Globus pallidus (tissue), 1 donor: ENCODE results near the gene SEC14L1.
"Not testable (repeated sequence)": the region's sequence is repeated elsewhere in the genome, so short reads cannot be mapped to it uniquely, and the experiment has no call there.

Source experiments
- DNase-seq: peaks from one replicate; pipeline ENCODE4 v3.0.0-alpha.2; 2015; ENCODE audit warnings: low spot score

SEC14L1 gene

GRCh38 chr17:77140878-77141767 is at the start of gene SEC14L1:
Gene SEC14L1 (plus strand): TSS chr17:77140969. CDS start chr17:77143597, 2,628 bp downstream.
- DNase-seq = no peak

- DNase-seq = no peak
Observed at GRCh38 chr17:77092025-77092424, 48.7 kb upstream of the SEC14L1 start.

- no peak for DNase-seq
Observed at GRCh38 chr17:77095461-77095860, 45.3 kb upstream of the SEC14L1 start.

- peak; percentile 70 for DNase-seq
Observed at GRCh38 chr17:77096570-77097214, 44.1 kb upstream of the SEC14L1 start.

GRCh38 chr17:77097631-77098180 is 43.1 kb upstream of the SEC14L1 start:
- peak; percentile 51 for DNase-seq

GRCh38 chr17:77098884-77099545 is 41.8 kb upstream of the SEC14L1 start:
- DNase-seq = peak; percentile 94

GRCh38 chr17:77099997-77100396 is 40.8 kb upstream of the SEC14L1 start:
- peak; percentile 71 for DNase-seq

- DNase-seq = no peak
Observed at GRCh38 chr17:77101521-77102410, 39.0 kb upstream of the SEC14L1 start.

GRCh38 chr17:77102411-77103134 is 38.2 kb upstream of the SEC14L1 start:
- DNase-seq = not testable (repeated sequence)

GRCh38 chr17:77105706-77106105 is 35.1 kb upstream of the SEC14L1 start:
- no peak for DNase-seq

GRCh38 chr17:77106874-77107358 is 33.9 kb upstream of the SEC14L1 start:
- DNase-seq = no peak

- no peak for DNase-seq
Observed at GRCh38 chr17:77107506-77108433, 33.0 kb upstream of the SEC14L1 start.

- no peak for DNase-seq
Observed at GRCh38 chr17:77109159-77109759, 31.5 kb upstream of the SEC14L1 start.

GRCh38 chr17:77109764-77110359 is 30.9 kb upstream of the SEC14L1 start:
- peak; percentile 63 for DNase-seq

- DNase-seq = not testable (repeated sequence)
Observed at GRCh38 chr17:77111165-77111933, 29.4 kb upstream of the SEC14L1 start.

GRCh38 chr17:77111934-77112296 is 28.9 kb upstream of the SEC14L1 start:
- DNase-seq = no peak

- DNase-seq = no peak
Observed at GRCh38 chr17:77115510-77115909, 25.3 kb upstream of the SEC14L1 start.

GRCh38 chr17:77115947-77116346 is 24.8 kb upstream of the SEC14L1 start:
- no peak for DNase-seq
